ENCODE data around the gene ADGRG3.
"Not testable (repeated sequence)": the region's sequence is repeated elsewhere in the genome, so short reads cannot be mapped to it uniquely, and the experiment has no call there.

DNA sequence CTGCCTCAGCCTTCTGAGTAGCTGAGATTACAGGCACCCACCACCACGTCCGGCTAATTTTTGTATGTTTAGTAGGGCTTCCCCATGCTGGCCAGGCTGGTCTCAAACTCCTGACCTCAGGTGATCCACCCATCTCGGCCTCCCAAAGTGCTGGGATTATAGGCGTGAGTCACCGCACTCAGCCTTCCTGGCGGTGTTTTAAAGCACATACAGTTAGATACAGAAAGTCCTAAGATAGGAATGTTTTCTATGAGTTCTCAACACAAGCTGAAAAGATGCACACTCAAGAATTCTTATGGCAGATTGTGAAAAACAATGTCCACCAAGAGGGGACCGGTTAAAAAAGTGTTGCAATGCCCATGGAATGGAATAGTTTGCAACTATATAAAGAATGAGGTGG lies 3.3 kb downstream of the ADGRG3 start:
- TF ChIP-seq CTCF, POLR2A, EP300 (IDR thresholded peaks at IDR 0.05): not testable (repeated sequence)

Measured in stomach (tissue), 4 donors.